HG02840 (cell line): ENCODE data around the gene STK24.
"Not testable (repeated sequence)": the region's sequence is repeated elsewhere in the genome, so short reads cannot be mapped to it uniquely, and the experiment has no call there.

Experiments
- ATAC-seq: cut with Tn5 transposase; IDR thresholded peaks from one replicate; pipeline ENCODE4 v1.9.1; 2021; ENCODE audit warnings: mild to moderate bottlenecking, moderate library complexity, moderate number of reproducible peaks; ENCODE audit not compliant: unreplicated experiment, low FRiP score

The STK24 gene

GRCh38 chr13:98584668-98585397 is 7.9 kb upstream of the STK24 start:
- no peak for ATAC-seq

GRCh38 chr13:98582947-98583346 is 6.0 kb upstream of the STK24 start:
- ATAC-seq, result no peak

GRCh38 chr13:98581971-98582702 is 5.2 kb upstream of the STK24 start:
- ATAC-seq, result no peak

DNA sequence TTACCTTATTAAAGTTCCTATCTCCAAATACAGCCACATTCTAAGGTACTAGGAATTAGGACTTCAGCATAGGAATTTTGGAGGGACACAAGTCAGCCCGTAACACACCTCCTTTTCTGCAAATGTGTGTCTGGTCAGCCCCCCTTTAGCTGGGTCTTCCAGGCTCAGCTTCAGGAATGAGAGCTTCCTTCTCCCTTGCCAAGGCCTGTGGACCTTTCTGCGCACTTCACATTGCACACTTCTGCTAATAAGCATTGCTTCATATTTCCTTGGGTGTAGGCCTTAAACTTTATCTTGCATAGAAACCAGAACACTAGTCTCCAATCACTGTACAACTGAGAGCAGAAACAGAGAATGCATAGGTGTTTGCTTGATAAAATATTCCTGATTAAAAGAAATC is 4.5 kb upstream of the STK24 start:
- ATAC-seq, result no peak

DNA sequence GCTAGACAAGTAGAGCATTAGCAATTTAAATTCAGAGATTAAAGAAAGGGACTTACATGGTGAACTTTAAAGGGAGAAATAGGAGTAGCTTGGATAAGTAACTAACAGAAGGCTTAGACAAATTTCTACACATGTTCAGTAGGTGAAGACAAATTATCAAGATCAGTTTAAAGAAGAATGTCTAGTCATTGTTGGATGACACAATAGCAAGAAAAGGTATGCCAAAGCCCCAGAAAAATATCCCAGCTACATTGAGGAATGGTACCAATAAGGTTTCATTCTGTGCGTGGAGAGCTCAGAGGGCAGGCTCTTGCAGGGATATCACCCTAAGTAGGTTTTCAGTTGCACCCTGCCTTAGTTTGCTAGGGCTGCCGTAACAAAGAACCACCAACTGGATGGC is 3.5 kb upstream of the STK24 start:
- no peak for ATAC-seq

- no peak for ATAC-seq
Measured at GRCh38 chr13:98577836-98578285, 954 bp upstream of the STK24 start.

DNA sequence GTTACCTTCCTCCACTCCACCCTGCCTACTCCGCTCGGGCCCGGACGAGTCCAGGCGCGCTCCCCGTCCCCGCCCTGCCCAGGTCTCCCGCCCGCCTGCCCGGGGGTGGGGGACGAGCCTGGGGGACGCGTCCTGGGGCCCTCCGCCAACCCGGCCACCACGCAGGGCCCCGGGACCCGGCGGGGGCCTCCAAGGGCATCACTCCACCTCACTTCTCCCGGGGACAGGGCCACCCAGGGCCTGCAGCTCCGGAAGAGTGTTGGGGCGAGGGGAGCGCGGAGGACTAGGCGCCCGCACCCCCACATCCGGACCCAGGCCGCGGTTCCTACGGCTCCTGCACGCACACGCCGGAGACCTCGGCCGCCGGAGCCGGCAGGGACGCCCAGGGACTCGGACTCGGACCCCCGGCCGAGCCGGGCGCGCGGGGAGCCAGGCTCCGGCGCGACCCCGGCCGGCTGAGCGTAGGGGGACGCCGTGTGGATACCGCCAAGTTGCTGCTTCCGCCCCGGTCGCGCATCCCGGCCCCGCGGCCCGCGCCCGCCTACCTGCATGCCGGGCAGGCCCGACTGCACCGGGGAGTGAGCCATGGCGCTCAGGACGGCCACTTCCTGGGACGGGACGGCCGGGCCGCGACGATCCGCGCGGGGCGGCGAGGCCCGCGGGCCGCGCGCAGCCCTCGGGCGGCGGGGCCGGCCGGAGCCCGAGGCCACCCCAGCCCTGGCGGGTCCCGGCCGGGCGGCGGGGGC is 534 bp downstream of the STK24 start:
- peak; percentile 32 for ATAC-seq

DNA sequence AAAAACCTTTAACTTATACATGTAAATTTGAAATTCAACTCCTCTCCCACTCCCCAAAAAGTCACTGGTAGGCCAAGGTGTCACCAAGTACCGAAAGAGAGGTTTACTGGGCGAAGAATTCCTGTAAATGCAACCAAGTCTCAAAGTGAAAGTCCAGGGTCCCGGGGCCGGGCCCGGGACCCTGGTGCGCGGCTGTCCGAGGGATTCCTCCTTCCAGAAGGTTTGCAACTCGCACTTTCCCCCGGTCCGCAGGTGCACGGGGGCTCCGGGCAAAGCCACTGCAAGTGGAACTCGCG is 1.1 kb downstream of the STK24 start:
- ATAC-seq, result no peak

- no peak for ATAC-seq
Measured at GRCh38 chr13:98575009-98575903, 1.7 kb downstream of the STK24 start.

- no peak for ATAC-seq
Measured at GRCh38 chr13:98571955-98572662, 4.8 kb downstream of the STK24 start.

DNA sequence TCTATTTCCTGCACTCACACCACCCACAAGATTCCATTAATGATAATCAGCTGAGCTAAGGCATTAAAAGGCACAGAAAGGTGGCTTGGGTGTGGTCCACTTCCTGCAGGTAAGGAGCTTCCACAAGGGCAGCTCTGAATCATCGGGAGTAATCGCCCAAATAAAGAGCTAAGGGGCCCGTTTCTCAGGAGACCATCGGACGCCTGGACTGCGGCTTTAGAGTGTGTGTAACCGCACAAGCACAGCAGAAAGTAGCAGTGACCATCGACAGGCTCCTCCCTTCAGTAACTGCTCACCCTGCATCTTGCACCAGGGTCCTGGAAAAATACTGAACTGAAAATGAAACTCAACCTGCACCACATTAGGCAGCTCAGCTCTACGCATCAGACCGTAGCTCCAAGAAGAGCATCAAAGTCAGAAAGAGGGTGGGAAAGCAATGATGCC is 6.0 kb downstream of the STK24 start:
- peak; percentile 76 for ATAC-seq

- ATAC-seq, result not testable (repeated sequence)
Measured at GRCh38 chr13:98569494-98570367, 7.2 kb downstream of the STK24 start.

DNA sequence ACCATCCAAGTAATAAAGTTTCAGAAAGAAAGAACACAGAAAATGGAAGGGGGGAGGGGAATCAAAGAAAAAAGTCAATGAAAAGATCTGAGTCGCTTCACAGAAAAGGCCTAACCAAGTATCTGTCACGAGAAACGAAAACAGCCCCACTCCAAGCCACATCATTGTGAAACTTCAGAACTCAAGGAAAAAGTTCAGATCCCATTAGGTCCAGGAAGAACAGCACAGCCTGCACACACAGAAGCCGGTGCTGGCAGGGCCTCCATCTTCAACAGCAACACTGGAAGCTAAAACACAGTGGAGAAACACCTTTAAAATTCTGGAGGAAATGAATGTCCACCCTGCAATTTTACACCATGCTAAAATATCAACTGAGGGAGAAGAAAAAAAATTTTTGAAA is 8.0 kb downstream of the STK24 start:
- no peak for ATAC-seq

GRCh38 chr13:98567140-98567539 is 9.8 kb downstream of the STK24 start:
- no peak for ATAC-seq

DNA sequence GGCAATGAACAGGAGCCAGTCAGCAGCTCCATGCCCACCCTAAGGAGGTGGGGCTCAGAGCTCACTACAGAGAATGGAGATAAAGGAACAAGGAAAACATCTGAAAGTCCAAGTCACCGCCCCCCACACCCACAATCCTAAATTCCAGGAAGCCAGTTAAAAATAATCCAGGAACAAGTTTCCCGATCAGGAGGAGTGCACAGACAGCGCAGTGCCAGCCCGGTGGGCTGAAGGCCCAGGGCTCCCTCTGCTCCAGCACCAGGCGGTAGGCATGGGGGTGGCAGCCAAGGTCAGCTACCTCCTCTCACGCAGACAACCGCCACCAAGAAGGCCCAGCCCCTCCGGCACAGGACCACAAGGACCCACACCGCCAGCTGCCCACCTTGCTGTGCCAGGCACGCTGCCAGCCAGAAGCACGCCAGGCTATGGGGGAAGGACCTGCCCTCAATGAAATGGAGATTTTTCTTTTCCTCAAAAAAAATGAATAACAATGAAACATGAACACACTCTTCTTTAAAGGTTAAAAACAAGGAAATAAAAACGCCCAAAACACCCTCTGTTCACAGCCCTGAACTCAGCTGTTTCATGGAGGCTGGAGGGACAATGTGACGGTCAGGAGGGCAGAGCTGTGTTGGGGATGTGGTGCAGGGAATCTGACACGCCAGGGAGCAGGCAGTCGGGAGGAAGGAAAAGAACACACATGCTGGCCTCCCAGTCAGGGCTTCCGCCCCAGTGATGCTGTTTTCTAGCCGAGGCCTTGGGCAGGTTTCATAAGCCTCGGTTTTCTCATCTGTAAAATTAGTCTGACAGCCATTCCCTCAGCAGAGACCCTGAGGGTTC is 11.0 kb downstream of the STK24 start:
- ATAC-seq, result no peak

- ATAC-seq, result no peak
Measured at GRCh38 chr13:98564204-98564603, 12.7 kb downstream of the STK24 start.

DNA sequence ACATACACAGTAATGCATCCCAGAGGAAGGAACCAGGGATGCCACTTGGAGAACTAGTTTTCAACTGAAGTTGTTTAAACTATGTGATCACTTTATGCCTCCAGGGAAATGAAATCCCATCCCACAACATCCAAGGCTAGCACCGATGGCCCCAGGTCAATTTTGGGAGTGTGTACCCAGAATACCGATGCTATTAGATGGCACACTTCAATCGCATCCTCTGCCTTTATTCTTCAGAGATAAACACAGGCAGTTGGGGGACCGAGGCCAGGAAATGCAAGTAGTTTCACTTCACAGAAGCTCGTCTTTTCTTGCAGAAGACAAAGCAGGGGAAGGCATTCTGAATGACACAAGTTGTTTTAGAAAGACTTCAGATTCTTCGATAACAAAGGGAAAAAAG is 13.8 kb downstream of the STK24 start:
- ATAC-seq, result no peak

DNA sequence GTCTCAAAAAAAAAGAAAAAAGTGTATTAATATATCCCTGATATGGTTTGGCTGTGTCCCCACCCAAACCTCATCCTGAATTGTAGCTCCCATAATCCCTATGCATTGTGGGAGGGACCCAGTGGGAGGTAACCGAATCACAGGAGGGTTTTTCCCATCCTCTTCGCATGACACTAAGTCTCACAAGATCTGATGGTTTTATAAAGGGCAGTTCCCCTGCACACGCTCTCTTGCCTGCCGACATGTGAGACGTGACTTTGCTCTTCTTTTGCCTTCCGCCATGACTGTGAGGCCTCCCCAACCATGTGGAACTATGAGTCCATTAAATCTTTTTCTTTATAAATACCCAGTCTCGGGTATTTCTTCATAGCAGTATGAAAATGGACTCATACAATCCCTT is 17.7 kb downstream of the STK24 start:
- ATAC-seq, result no peak
